Naive B cell (primary cell): ENCODE results near the gene TIAL1. TPM values are rescaled to one million over a fixed set of nuclear protein-coding genes. Genes with fewer than 3 reads are reported as not detected.

Experiments used
- ATAC-seq, 2 donors: fragments of 150-1000 bp; cut with Tn5 transposase; 2 replicates each; pipeline ENCODE4 v1.10.0; 2021; ENCODE audit warnings: low read depth in 2 of 2, mild to moderate bottlenecking in 2 of 2, moderate library complexity in 2 of 2
- DNase-seq: peaks from one replicate; pipeline ENCODE4 v3.0.0; 2022
- H3K27ac Mint-ChIP-seq, 6 donors: one replicate each; pipeline ENCODE4 v1.8.0; 2020 to 2022; ENCODE audit warnings: mild to moderate bottlenecking in 6 of 6, mixed read lengths in 6 of 6, moderate library complexity in 5 of 6, inconsistent platforms in 2 of 6
- H3K27me3 Mint-ChIP-seq, 3 donors: one replicate each; pipeline ENCODE4 v1.8.0; 2021 to 2022; ENCODE audit warnings: mixed read lengths in 3 of 3, mild to moderate bottlenecking in 1 of 3
- H3K36me3 Mint-ChIP-seq, 2 donors: one replicate each; pipeline ENCODE4 v1.8.0; 2020 to 2022; ENCODE audit warnings: mixed read lengths in 2 of 2, inconsistent platforms in 1 of 2, mild to moderate bottlenecking in 1 of 2
- H3K4me1 Mint-ChIP-seq, 3 donors: one replicate each; pipeline ENCODE4 v1.8.0; 2020 to 2022; ENCODE audit warnings: mixed read lengths in 3 of 3, inconsistent platforms in 1 of 3, mild to moderate bottlenecking in 1 of 3, moderate library complexity in 1 of 3
- H3K4me3 Mint-ChIP-seq, 8 donors: one replicate each; pipeline ENCODE4 v1.8.0; 2020 to 2022; ENCODE audit warnings: mild to moderate bottlenecking in 8 of 8, mixed read lengths in 8 of 8, moderate library complexity in 8 of 8, inconsistent platforms in 2 of 8
- H3K9me3 Mint-ChIP-seq, 7 donors: one replicate each; pipeline ENCODE4 v1.8.0; 2020 to 2022; ENCODE audit warnings: mixed read lengths in 7 of 7, mild to moderate bottlenecking in 5 of 7, inconsistent platforms in 2 of 7, moderate library complexity in 1 of 7
- polyA plus RNA-seq, 6 donors: library from polyadenylated mRNA; unstranded; fragments of 300-500 nt; fragmentation: Illumina TruSeq; gene quantifications; one replicate each; pipeline ENCODE4 v1.2.3, GENCODE V29; 2021; ENCODE audit warnings: low read depth in 6 of 6

TIAL1 gene
- polyA plus RNA-seq, 6 donors from 2014 or later, result 7.8 to 14.6 (median 13.2) TPM

GRCh38 chr10:119526621-119527592 lies 69.9 kb downstream of the TIAL1 start:
- Mint-ChIP-seq H3K36me3 (no peaks in the 10 kb centered on the region), H3K9me3 (no peaks in the 10 kb centered on the region), H3K4me1 (peaks cover 0 to 2% (median 0%) of the 10 kb centered on the region in 3 donors), H3K4me3 (no peak overlapping the region), H3K27ac (peak overlapping the region in 1 of 6 donors; percentile 57), H3K27me3 (no peaks in the 10 kb centered on the region)
- DNase-seq, result no peak
- ATAC-seq, result no peak

- no peaks in the 10 kb centered on the region for H3K27me3 Mint-ChIP-seq
- no peak overlapping the region for H3K4me3 Mint-ChIP-seq
- H3K4me1 Mint-ChIP-seq, result peaks cover 0 to 2% (median 0%) of the 10 kb centered on the region in 3 donors
These were observed 70.6 kb downstream of the TIAL1 start for GRCh38 chr10:119526149-119526548.

DNA sequence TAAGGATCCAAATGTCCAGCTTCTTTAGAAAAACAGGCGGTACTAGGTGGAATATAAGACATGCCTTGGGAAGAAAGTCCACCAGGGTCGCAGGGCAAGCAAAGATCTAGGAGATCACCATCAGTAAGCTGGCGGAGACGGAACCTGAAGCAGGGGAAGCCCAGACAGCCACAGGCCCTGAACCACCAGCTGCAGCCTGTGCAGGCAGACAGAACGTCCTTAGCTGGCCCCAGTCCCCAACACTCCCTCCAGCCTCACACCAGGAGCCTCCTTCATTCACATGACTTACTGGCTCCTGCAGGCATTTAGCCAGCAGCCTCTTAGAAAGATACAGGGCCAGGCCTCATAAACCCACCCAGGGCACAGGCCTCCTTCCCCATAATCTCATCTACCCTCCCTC lies 71.6 kb downstream of the TIAL1 start:
- H3K36me3 Mint-ChIP-seq, result no peaks in the 10 kb centered on the region
- no peaks in the 10 kb centered on the region for H3K27me3 Mint-ChIP-seq
- no peak overlapping the region for H3K4me3 Mint-ChIP-seq
- no peak overlapping the region for H3K27ac Mint-ChIP-seq
- H3K9me3 Mint-ChIP-seq, result no peaks in the 10 kb centered on the region
- H3K4me1 Mint-ChIP-seq, result peaks cover under 1 to 2% (median under 1%) of the 10 kb centered on the region in 3 donors
- ATAC-seq (no peak), DNase-seq (no peak)

More at GRCh38 chr10:119526149-119526548, 70.6 kb downstream of the TIAL1 start:
- no peak for DNase-seq
- no peak overlapping the region for H3K27ac Mint-ChIP-seq
- no peaks in the 10 kb centered on the region for H3K9me3 Mint-ChIP-seq
- H3K36me3 Mint-ChIP-seq, result no peaks in the 10 kb centered on the region
- ATAC-seq, result no peak

DNA sequence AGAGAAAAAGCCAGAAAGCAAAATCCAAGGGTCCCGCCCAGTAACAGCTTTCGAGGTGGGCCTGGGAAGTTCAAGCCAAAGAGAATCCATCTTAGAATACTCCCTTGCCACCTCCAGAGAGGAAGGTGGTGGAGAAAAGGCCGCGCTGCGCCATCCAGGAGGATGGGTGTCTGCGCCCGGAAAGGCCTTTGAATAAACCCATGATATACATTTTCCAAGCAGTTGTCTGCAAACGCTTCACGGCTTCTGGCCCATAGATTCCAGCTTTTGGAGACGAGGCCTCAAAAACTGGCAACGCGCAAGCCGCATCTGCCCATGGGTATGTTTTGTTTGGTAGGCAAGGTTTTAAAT lies 72.1 kb downstream of the TIAL1 start:
- no peak overlapping the region for H3K27ac Mint-ChIP-seq

DNA sequence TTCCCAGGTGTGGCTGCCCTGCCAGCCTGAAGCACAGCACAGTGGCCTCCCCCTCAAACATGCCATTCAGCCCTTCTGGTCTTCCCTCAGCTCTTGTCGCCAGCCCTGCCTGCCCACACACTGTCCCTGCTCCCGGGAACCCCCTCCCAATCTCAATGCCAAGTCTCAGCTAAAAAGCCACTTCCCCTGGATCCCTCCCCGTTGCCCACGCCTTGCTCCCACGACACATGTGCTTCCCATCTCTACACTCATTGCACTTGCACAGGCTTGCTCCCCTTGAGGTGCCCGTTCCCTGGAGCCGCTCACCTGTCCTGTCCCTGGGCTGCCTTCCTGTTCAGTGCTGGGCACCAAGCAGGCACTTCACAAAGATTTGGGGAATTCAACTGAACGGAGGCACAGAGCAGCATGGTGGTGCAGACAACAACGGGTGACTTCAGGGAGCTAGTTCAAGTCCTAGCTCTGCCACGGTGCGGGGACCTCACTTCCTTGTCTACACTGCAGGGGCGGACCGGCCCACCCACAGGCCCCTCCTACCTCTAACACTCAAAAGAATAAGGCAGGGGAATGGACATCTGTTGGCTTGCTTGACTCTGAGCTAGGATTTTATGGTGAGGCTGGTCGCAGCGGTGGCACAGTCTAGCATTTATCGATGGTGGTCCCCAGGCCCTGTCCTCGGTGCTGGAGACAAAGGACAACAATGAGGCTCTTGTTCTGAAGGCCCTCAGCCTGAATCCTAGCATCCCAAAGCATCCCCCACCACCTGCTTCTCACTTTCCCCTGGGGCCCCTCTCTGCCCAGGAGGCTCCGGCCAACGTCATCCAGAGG lies 72.7 kb downstream of the TIAL1 start:
- Mint-ChIP-seq H3K9me3 (no peaks in the 10 kb centered on the region), H3K27me3 (no peaks in the 10 kb centered on the region), H3K4me3 (peak overlapping the region in 1 of 8 donors; percentile 69), H3K36me3 (no peaks in the 10 kb centered on the region), H3K4me1 (peaks cover 5 to 9% (median 8%) of the 10 kb centered on the region in 3 donors), H3K27ac (peak overlapping the region in 3 of 6 donors; percentile 14 to 80 (median 69))
- ATAC-seq, result no peak
- no peak for DNase-seq

More for the DNA sequence above, 72.1 kb downstream of the TIAL1 start:
- Mint-ChIP-seq H3K4me3 (no peak overlapping the region), H3K36me3 (no peaks in the 10 kb centered on the region), H3K27me3 (no peaks in the 10 kb centered on the region), H3K9me3 (no peaks in the 10 kb centered on the region), H3K4me1 (peaks cover 2 to 5% (median 4%) of the 10 kb centered on the region in 3 donors)
- DNase-seq, result no peak
- ATAC-seq, result no peak

Other genes with a start within 250 kb of the TIAL1 start
- 10 to 100 TPM; 15.0 to 25.0 (median 20.4) TPM for gene RGS10, start 54.2 kb downstream of the TIAL1 start, polyA plus RNA-seq
- 1 to 10 TPM in 2 of 6 donors, under 1 TPM in 3, not detected in 1; 0.41 to 1.2 (median 0.89) TPM for gene BAG3, start 54.4 kb upstream of the TIAL1 start, polyA plus RNA-seq
- gene INPP5F, start 129.1 kb upstream of the TIAL1 start, polyA plus RNA-seq, result 10 to 100 TPM; 13.0 to 27.1 (median 19.3) TPM